Measurements from ENCODE around the gene PIK3CA.

DNA sequence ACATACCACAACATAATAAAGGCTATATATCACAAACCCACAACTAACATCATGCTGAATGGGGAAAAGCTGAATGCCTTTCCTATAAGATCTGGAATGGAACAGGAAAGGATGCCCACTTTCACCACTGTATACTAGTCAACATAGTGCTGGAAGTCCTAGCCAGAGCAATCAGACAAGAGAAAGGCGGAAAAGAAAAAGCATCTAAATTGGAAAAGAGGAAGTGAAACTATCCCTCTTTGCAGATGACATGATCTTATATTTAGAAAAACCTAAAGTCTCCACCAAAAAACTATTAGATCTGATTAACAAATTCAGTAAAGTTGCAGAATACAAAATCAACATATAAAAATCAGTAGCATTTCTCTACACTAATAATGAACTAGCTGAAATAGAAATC, 14.6 kb upstream of the PIK3CA start:
- TF ChIP-seq EZH2 (IDR thresholded peaks at IDR 0.05; ENCODE audit: insufficient read depth, poor library complexity, severe bottlenecking) (no peak), EZH2phosphoT487 (IDR thresholded peaks at IDR 0.05; ENCODE audit: insufficient read depth, low read depth) (no peak)

Data from GM23248 (cell line).